ENCODE results near the gene RASA3. TPM values are rescaled to one million over a fixed set of nuclear protein-coding genes. Genes with fewer than 3 reads are reported as not detected.
A peak's percentile ranks its signal among the peaks of the same experiment; 100 is the strongest.
"Not testable (repeated sequence)": the region's sequence is repeated elsewhere in the genome, so short reads cannot be mapped to it uniquely, and the experiment has no call there.

The RASA3 gene
- total RNA-seq, 2 donors from 2014 or later, result 10.2 to 13.2 TPM

DNA sequence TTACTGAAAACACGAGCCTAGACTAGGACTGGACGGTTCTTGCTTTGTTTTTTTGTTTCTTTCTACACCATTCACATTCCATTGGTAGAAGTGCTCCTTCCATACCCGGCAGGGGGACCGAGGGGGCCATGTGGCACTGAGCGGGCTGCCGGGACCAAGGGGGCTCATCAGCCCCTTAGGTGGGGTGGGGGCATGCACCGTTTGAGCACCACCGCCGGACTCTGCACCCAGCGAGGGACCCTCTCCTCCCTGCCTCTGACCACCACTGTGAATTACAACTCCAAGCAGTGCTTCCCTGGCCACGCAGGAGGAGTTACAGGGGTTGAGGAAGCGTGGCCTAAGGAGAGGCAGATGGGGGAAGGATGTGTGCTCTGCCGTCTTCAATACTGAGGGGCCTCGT is 31.6 kb upstream of the RASA3 start:
- H3K36me3 ChIP-seq, result no peaks in the 10 kb centered on the region
- H3K4me3 ChIP-seq, result no peak overlapping the region
- H3K9me3 ChIP-seq, result no peaks in the 10 kb centered on the region
- H3K27me3 ChIP-seq, result no peaks in the 10 kb centered on the region
- no peak for DNase-seq (ENCODE audit: low spot score)
- TF ChIP-seq CTCF (IDR thresholded peaks at IDR 0.05), result no peak
- peaks cover 0 to 16% of the 10 kb centered on the region in 2 donors for H3K4me1 ChIP-seq
- no peak overlapping the region for H3K27ac ChIP-seq

DNA sequence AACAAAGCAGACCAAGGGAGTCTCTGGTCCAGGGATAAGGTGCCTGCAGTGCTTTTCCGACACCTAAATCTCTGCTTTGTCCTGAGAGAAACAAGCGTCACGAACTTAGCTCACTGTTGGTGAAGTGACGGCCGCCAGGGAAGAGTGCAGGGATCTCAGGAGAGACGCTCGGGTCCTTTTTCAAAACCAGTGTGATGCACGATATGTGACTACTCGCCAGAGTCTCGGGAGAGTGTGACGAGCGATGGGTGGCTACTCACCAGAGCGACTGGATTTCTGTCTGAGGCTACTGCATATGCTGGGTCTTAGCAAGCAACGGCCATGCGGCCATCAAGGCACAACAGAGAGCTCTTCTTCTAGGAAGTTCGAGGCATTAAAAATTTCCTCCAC is 30.1 kb upstream of the RASA3 start:
- Histone ChIP-seq H3K36me3 (no peaks in the 10 kb centered on the region), H3K27ac (no peak overlapping the region), H3K4me3 (no peak overlapping the region), H3K9me3 (no peaks in the 10 kb centered on the region), H3K4me1 (peaks cover 0 to 16% of the 10 kb centered on the region in 2 donors), H3K27me3 (no peaks in the 10 kb centered on the region)
- TF ChIP-seq CTCF (IDR thresholded peaks at IDR 0.05), result no peak
- DNase-seq (ENCODE audit: low spot score), result no peak

DNA sequence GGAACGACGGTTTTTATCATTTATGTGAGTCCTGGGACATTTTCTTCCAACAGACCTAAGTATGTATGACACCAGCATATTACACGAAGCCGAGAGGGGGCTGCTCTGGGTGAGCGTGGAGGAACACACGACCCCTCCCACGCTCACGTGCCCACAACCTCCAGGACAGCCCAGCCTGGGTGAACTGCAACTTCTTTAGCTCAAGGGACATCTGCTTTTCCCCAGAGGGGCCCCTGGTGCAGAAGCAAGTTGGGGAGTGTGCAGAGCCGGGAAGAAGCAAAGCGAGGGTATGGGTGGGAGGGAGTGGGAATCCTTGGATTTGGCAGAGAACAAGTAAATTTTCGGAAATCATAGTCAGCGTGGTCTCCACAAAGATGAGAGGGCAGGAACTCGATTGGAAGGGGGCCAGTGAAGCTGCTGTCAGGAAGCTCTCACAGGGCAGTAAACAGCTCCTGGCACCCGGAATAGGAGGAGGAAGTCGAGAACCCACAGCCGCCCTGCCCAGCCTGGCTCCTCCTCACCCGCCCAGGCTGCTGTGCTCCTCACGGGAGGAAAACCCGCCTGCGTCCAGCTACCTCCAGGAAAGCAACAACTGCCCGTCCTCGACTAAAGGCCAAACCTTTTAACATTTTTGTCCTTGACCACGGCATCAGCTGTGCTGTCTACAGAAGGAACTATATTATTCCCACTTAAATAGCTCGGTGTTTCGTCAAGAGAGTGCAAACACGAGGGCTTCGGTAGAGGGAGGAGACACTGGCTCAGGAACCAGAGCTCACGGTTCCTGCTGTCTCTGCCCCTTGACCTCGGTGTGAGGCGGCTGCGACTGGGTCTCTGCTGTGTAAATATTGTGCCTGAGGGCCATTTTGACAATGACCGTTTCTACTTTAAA is 29.5 kb upstream of the RASA3 start:
- H3K27ac ChIP-seq, result no peak overlapping the region
- peak overlapping the region in 1 of 2 donors; percentile 8 for H3K4me3 ChIP-seq
- H3K36me3 ChIP-seq, result no peaks in the 10 kb centered on the region
- no peak for DNase-seq (ENCODE audit: low spot score)
- no peaks in the 10 kb centered on the region for H3K9me3 ChIP-seq
- TF ChIP-seq CTCF (IDR thresholded peaks at IDR 0.05), result no peak
- no peaks in the 10 kb centered on the region for H3K27me3 ChIP-seq
- H3K4me1 ChIP-seq, result peaks cover 0 to 13% of the 10 kb centered on the region in 2 donors

DNA sequence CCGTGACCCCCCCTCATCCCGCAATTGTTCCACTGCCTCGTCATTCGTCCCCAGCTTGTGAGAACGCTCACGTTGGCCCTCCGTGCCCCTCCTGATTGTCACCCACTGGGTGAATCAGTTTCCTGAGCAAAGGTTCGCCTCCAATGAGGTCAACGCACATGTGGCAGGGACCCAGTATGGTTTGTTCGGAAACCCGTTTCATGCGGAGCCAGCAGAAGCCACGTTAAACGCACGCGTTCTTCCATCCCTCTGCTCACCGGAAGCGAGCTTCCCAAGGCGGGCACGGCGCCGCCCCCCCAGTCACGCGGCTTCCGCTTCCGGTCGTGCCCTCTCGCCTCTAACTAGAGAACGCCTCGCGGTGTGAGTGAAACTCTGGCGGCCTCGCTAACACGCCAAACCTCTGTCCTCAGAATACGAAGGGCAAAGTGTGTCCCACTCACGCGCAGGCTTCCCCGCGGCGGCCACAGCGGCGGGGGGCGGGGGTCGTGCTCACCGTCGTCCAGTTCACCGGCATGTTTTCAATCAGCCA is 28.7 kb upstream of the RASA3 start:
- peaks cover 0 to 5% of the 10 kb centered on the region in 2 donors for H3K4me1 ChIP-seq
- TF ChIP-seq CTCF (IDR thresholded peaks at IDR 0.05), result no peak
- H3K27me3 ChIP-seq, result no peaks in the 10 kb centered on the region

GRCh38 chr13:114158869-114159666 is 26.6 kb upstream of the RASA3 start:
- H3K9me3 ChIP-seq; H3K4me3 ChIP-seq; H3K27ac ChIP-seq; H3K27me3 ChIP-seq; H3K36me3 ChIP-seq; DNase-seq (ENCODE audit: low spot score); H3K4me1 ChIP-seq: not testable (repeated sequence)

More for the DNA sequence above, 28.7 kb upstream of the RASA3 start:
- H3K36me3 ChIP-seq, result no peaks in the 10 kb centered on the region
- no peaks in the 10 kb centered on the region for H3K9me3 ChIP-seq
- H3K4me3 ChIP-seq, result no peak overlapping the region
- DNase-seq (ENCODE audit: low spot score), result no peak
- H3K27ac ChIP-seq, result no peak overlapping the region

All from right atrium auricular region (tissue), 2 donors.